ENCODE data around the gene MRPL23. TPM values are rescaled to one million over a fixed set of nuclear protein-coding genes. Genes with fewer than 3 reads are reported as not detected.

MRPL23 gene
- total RNA-seq, 1 experiment from 2014 or later = 232 TPM

DNA sequence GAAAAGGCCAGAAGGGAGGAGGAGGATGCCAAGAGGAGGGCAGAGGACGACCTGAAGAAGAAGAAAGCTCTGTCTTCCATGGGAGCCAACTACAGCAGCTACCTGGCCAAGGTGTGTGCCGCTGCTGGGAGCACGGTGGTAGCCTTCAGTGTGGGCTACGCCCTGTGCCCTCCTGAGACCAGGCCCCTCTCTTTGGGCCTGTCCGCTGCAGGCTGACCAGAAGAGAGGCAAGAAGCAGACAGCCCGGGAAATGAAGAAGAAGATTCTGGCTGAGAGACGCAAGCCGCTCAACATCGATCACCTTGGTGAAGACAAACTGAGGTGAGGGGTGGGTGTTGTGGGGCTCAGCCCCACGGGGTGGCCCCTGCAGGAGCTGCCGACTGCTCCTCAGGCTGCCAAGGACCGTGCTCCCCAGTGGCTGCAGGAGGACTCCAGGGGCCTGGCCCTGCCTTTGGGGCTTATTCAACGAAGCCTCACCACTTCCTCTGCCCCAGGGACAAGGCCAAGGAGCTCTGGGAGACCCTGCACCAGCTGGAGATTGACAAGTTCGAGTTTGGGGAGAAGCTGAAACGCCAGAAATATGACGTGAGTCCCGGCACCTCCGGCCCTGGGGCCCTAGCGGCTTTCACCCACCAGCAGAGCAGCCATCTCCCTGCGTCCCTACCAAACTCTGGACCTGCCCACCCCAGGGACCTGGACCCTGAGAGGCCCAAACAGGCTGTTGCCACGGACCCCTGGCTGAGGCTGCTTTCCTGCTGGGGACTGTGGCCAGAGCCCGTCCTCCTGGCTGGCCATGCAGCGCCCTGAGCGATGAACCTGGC, 12.6 kb upstream of the MRPL23 start:
- CTCF ChIA-PET = no interaction called here

DNA sequence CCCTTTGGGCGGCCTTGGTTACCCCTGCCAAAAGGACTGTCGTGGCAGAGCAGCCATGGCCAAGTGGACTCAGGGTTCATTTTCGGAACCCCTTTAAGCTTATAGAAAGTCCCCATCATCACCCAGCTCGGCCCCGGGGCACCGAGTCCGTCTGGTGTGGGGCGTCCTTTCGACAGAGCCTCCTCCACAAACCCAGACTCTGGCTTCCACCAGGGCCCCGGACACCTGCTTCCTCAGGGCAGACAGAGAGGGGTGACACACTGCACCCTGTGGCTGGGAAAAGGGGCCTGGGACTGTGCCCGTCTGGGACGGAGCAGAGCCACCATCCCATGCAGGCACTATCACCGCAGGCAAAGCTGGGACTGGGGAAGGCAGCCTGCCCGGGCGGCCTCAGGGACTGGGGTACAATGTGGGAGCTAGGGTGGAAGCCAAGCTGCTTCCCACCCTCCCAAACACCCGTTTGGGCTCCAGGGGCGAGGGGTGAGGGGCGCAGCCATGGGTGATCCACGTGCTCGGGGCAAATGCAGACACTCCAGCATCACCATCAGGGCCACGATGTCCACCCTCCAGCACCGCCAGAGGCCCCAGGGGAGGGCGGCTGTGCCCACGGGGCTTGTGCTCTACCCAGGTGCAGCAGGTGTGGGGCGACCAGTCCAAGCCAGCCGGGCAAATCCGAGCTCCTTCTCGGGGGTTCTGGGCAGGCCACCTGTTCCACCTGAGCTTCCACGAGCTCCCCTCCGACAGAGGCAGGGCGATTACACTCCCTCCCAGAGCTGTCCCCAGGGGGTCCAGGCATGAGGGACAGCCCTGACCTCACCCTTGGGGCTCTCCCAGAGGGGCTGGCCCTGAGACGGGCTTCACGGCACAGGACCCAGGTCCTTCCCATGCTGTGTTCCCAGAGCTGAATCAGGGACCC, 11.7 kb upstream of the MRPL23 start:
- Histone ChIP-seq H3K9me3 (ENCODE audit: low read length) (no peaks in the 10 kb centered on the region), H3K9ac (ENCODE audit: low read length) (no peak overlapping the region), H3K4me2 (ENCODE audit: low read length) (no peak overlapping the region), H3K4me3 (ENCODE audit: low read length) (no peak overlapping the region), H3K9me2 (replicated peaks; ENCODE audit: low read length) (no peaks in the 10 kb centered on the region), H4K20me1 (ENCODE audit: low read length) (no peaks in the 10 kb centered on the region), H3K27ac (ENCODE audit: low read length) (no peak overlapping the region), H3K27me3 (ENCODE audit: low read length) (no peaks in the 10 kb centered on the region), H3K36me3 (ENCODE audit: low read depth, low read length) (no peaks in the 10 kb centered on the region), H3F3A (ENCODE audit: low read length, unreplicated experiment) (no peaks in the 10 kb centered on the region), H3K79me2 (ENCODE audit: low read length) (no peaks in the 10 kb centered on the region), H3K4me1 (ENCODE audit: insufficient read depth, low read length) (no peaks in the 10 kb centered on the region), H2AFZ (ENCODE audit: low read length) (no peak overlapping the region)
- DNase-seq (no peak), ATAC-seq (no peak)
- TF ChIP-seq EZH2 (IDR thresholded peaks at IDR 0.05; ENCODE audit: low read length, unreplicated experiment) (no peak), EZH2phosphoT487 (IDR thresholded peaks at IDR 0.05; ENCODE audit: borderline replicate concordance, low read length) (no peak)
- TF ChIP-seq, protein P1, sequence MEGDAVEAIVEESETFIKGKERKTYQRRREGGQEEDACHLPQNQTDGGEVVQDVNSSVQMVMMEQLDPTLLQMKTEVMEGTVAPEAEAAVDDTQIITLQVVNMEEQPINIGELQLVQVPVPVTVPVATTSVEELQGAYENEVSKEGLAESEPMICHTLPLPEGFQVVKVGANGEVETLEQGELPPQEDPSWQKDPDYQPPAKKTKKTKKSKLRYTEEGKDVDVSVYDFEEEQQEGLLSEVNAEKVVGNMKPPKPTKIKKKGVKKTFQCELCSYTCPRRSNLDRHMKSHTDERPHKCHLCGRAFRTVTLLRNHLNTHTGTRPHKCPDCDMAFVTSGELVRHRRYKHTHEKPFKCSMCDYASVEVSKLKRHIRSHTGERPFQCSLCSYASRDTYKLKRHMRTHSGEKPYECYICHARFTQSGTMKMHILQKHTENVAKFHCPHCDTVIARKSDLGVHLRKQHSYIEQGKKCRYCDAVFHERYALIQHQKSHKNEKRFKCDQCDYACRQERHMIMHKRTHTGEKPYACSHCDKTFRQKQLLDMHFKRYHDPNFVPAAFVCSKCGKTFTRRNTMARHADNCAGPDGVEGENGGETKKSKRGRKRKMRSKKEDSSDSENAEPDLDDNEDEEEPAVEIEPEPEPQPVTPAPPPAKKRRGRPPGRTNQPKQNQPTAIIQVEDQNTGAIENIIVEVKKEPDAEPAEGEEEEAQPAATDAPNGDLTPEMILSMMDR (conservative IDR thresholded peaks at IDR 0.05; ENCODE audit: low read depth, low read length) = no peak
- ChIA-PET POLR2A (ENCODE audit: unreplicated experiment) (no interaction called here), CTCF (no interaction called here)
- no TSS peak for BruUV-seq (replicated peaks)
- intact Hi-C loops (cut with micrococcal nuclease) = no loop called here

More for the DNA sequence above, 12.6 kb upstream of the MRPL23 start:
- Histone ChIP-seq H3K36me3 (ENCODE audit: low read depth, low read length) (no peaks in the 10 kb centered on the region), H3K9me2 (replicated peaks; ENCODE audit: low read length) (no peaks in the 10 kb centered on the region), H3K9me3 (ENCODE audit: low read length) (no peaks in the 10 kb centered on the region), H3K79me2 (ENCODE audit: low read length) (no peaks in the 10 kb centered on the region), H2AFZ (ENCODE audit: low read length) (no peak overlapping the region), H4K20me1 (ENCODE audit: low read length) (no peaks in the 10 kb centered on the region), H3F3A (ENCODE audit: low read length, unreplicated experiment) (no peaks in the 10 kb centered on the region), H3K4me3 (ENCODE audit: low read length) (no peak overlapping the region), H3K4me2 (ENCODE audit: low read length) (no peak overlapping the region), H3K4me1 (ENCODE audit: insufficient read depth, low read length) (no peaks in the 10 kb centered on the region), H3K27me3 (ENCODE audit: low read length) (no peaks in the 10 kb centered on the region), H3K27ac (ENCODE audit: low read length) (no peak overlapping the region), H3K9ac (ENCODE audit: low read length) (no peak overlapping the region)
- intact Hi-C loops (cut with micrococcal nuclease) = no loop called here
- POLR2A ChIA-PET (ENCODE audit: unreplicated experiment) = no interaction called here
- TF ChIP-seq, protein P1 (conservative IDR thresholded peaks at IDR 0.05; ENCODE audit: low read depth, low read length) = no peak
- TF ChIP-seq EZH2phosphoT487 (IDR thresholded peaks at IDR 0.05; ENCODE audit: borderline replicate concordance, low read length) (no peak), EZH2 (IDR thresholded peaks at IDR 0.05; ENCODE audit: low read length, unreplicated experiment) (no peak)
- DNase-seq (no peak), ATAC-seq (no peak)
- BruUV-seq (replicated peaks) = no TSS peak
